Vagina (tissue), 2 donors: ENCODE data around the gene CBLL1.

Source experiments
- CTCF ChIP-seq, 3 experiments: fragments of 450-650 bp in 2 of 3; fragments of 200-600 bp in 1 of 3; sonication (generic) in 1 of 3; IDR thresholded peaks; one replicate each; pipeline ENCODE4 v1.5.1; 2017 to 2019; ENCODE audit warnings: antibody characterized with exemption in 3 of 3, mild to moderate bottlenecking in 2 of 3, moderate library complexity in 2 of 3
- POLR2A ChIP-seq, 2 donors: fragments of 450-650 bp; IDR thresholded peaks; one replicate each; pipeline ENCODE4 v1.6.1; 2017; ENCODE audit warnings: antibody characterized with exemption in 2 of 2, mild to moderate bottlenecking in 2 of 2, moderate library complexity in 2 of 2
- POLR2AphosphoS5 ChIP-seq, 2 donors: sonication (generic); formaldehyde crosslinking; IDR thresholded peaks; one replicate each; pipeline ENCODE4 v1.9.0; 2017; ENCODE audit warnings: antibody characterized with exemption in 2 of 2, mild to moderate bottlenecking in 2 of 2, low read depth in 1 of 2; ENCODE audit not compliant: insufficient read depth in 1 of 2

GRCh38 chr7:107792364-107792763 is 48.4 kb downstream of the CBLL1 start:
- TF ChIP-seq CTCF (IDR thresholded peaks at IDR 0.05), result no peak
- no peak for TF ChIP-seq POLR2A (IDR thresholded peaks at IDR 0.05)
- no peak for TF ChIP-seq POLR2AphosphoS5 (IDR thresholded peaks at IDR 0.05; ENCODE audit: insufficient read depth in 1 of 2, low read depth in 1 of 2)
